Mammary epithelial cell (primary cell): ENCODE measurements around the gene ACYP2.

Experiments used
- CTCF ChIP-seq, 2 donors: IDR thresholded peaks in 1 of 2; conservative IDR thresholded peaks in 1 of 2; 2 replicates each; pipeline ENCODE4 v1.5.1; 2011 to 2012; ENCODE audit warnings: inconsistent platforms in 2 of 2, low read length in 2 of 2, mild to moderate bottlenecking in 2 of 2, control low read depth in 1 of 2, low read depth in 1 of 2; ENCODE audit not compliant: insufficient read depth in 1 of 2; ENCODE audit errors: extremely low read depth in 1 of 2
- EZH2 ChIP-seq: IDR thresholded peaks from 2 replicates; pipeline ENCODE4 v1.6.1; 2012; ENCODE audit warnings: low read length, inconsistent platforms, borderline replicate concordance

GRCh38 chr2:54350426-54350825 lies 235.0 kb downstream of the ACYP2 start:
- TF ChIP-seq EZH2 (no peak), CTCF (conservative IDR thresholded peaks at IDR 0.05 in 1 of 2, IDR thresholded peaks at IDR 0.05 in 1 of 2; ENCODE audit: extremely low read depth in 1 of 2, insufficient read depth in 1 of 2, low read depth in 1 of 2, low read length in 2 of 2) (no peak)
